ENCODE measurements around the gene SPATA24.
"Not testable (repeated sequence)": the region's sequence is repeated elsewhere in the genome, so short reads cannot be mapped to it uniquely, and the experiment has no call there.

The SPATA24 gene

GRCh38 chr5:139394123-139394653 lies 9.7 kb downstream of the SPATA24 start:
- DNase-seq = peak; percentile 65

- DNase-seq = peak; percentile 65
These were observed 10.3 kb downstream of the SPATA24 start for GRCh38 chr5:139393497-139394122.

GRCh38 chr5:139392678-139393496 lies 11.0 kb downstream of the SPATA24 start:
- DNase-seq = peak; percentile 83

- DNase-seq = no peak
These were observed 11.6 kb downstream of the SPATA24 start for GRCh38 chr5:139392324-139392677.

GRCh38 chr5:139391570-139392323 lies 12.1 kb downstream of the SPATA24 start:
- DNase-seq = no peak

GRCh38 chr5:139390639-139391569 lies 13.0 kb downstream of the SPATA24 start:
- DNase-seq = no peak

- no peak for DNase-seq
These were observed 13.9 kb downstream of the SPATA24 start, which contains the start of gene MZB1 for GRCh38 chr5:139389701-139390638. Gene MZB1 (minus strand): TSS chr5:139389913. CDS start chr5:139389856, 57 bp downstream.

GRCh38 chr5:139388198-139388821 lies 15.6 kb downstream of the SPATA24 start:
- DNase-seq = no peak

GRCh38 chr5:139387611-139388197 lies 16.2 kb downstream of the SPATA24 start:
- DNase-seq = no peak

GRCh38 chr5:139386956-139387355 lies 16.9 kb downstream of the SPATA24 start:
- not testable (repeated sequence) for DNase-seq

- DNase-seq = no peak
These were observed 17.8 kb downstream of the SPATA24 start for GRCh38 chr5:139386050-139386438.

GRCh38 chr5:139385061-139386049 lies 18.5 kb downstream of the SPATA24 start:
- no peak for DNase-seq

GRCh38 chr5:139384591-139385051 lies 19.3 kb downstream of the SPATA24 start:
- DNase-seq = no peak

GRCh38 chr5:139383993-139384590 lies 19.8 kb downstream of the SPATA24 start:
- DNase-seq = no peak

- DNase-seq = no peak
These were observed 20.5 kb downstream of the SPATA24 start, which contains the start of gene SLC23A1 for GRCh38 chr5:139383275-139383992. Gene SLC23A1 (minus strand): TSS chr5:139383297. CDS start chr5:139383253, 44 bp downstream.

GRCh38 chr5:139382807-139383206 lies 21.1 kb downstream of the SPATA24 start:
- DNase-seq = no peak

Data from retina (tissue), 1 donor.